Measurements from ENCODE around the gene ZNF532. TPM values are rescaled to one million over a fixed set of nuclear protein-coding genes. Genes with fewer than 3 reads are reported as not detected.

Gene ZNF532
- total RNA-seq, 2 donors from 2014 or later, result 12.9 to 17.7 TPM

DNA sequence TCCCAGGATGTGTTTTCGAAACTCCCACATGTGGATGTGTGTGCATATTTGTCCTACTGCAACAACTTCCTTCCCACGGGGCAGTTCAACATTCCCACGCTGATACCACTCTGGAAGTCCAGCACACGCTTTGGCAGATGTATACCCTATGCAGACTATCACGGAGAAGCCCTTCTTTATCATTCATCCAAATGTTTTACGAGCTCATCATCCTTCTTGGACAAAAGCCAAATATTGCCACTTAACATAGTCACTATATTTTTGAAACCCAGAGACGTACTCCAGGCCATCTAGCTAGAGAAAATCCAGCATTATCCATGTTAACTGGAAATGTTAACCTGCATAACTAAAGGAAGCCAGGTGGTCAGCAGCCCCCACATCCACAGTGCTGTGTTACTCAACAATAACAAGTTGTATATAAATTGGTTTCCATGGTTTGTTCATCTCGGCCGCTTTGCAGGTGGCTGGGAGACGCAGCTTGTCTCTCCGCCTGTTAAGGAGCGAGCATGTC lies 131.5 kb downstream of the ZNF532 start:
- Mint-ChIP-seq H3K27ac (no peak overlapping the region), H3K27me3 (peaks cover 36% of the 10 kb centered on the region), H3K36me3 (ENCODE audit: low read depth) (no peaks in the 10 kb centered on the region), H3K4me3 (no peak overlapping the region), H3K4me1 (no peaks in the 10 kb centered on the region)
- ATAC-seq (no peak), DNase-seq (no peak)
- H3K9me3 ChIP-seq (ENCODE audit: control insufficient read depth, low read length, poor library complexity, severe bottlenecking), result no peaks in the 10 kb centered on the region

GRCh38 chr18:58996696-58997095 lies 132.0 kb downstream of the ZNF532 start:
- Mint-ChIP-seq H3K36me3 (ENCODE audit: low read depth) (no peaks in the 10 kb centered on the region), H3K27me3 (peaks cover 36% of the 10 kb centered on the region), H3K27ac (no peak overlapping the region), H3K4me3 (no peak overlapping the region), H3K4me1 (no peaks in the 10 kb centered on the region)
- ATAC-seq, result no peak
- no peaks in the 10 kb centered on the region for H3K9me3 ChIP-seq (ENCODE audit: control insufficient read depth, low read length, poor library complexity, severe bottlenecking)
- DNase-seq, result no peak

GRCh38 chr18:58997811-58998337 lies 133.2 kb downstream of the ZNF532 start:
- H3K4me1 Mint-ChIP-seq, result no peaks in the 10 kb centered on the region
- ATAC-seq (no peak), DNase-seq (no peak)
- no peak overlapping the region for H3K4me3 Mint-ChIP-seq
- H3K9me3 ChIP-seq (ENCODE audit: control insufficient read depth, low read length, poor library complexity, severe bottlenecking), result no peaks in the 10 kb centered on the region
- H3K27me3 Mint-ChIP-seq, result peaks cover 30% of the 10 kb centered on the region
- H3K36me3 Mint-ChIP-seq (ENCODE audit: low read depth), result no peaks in the 10 kb centered on the region
- H3K27ac Mint-ChIP-seq, result no peak overlapping the region

DNA sequence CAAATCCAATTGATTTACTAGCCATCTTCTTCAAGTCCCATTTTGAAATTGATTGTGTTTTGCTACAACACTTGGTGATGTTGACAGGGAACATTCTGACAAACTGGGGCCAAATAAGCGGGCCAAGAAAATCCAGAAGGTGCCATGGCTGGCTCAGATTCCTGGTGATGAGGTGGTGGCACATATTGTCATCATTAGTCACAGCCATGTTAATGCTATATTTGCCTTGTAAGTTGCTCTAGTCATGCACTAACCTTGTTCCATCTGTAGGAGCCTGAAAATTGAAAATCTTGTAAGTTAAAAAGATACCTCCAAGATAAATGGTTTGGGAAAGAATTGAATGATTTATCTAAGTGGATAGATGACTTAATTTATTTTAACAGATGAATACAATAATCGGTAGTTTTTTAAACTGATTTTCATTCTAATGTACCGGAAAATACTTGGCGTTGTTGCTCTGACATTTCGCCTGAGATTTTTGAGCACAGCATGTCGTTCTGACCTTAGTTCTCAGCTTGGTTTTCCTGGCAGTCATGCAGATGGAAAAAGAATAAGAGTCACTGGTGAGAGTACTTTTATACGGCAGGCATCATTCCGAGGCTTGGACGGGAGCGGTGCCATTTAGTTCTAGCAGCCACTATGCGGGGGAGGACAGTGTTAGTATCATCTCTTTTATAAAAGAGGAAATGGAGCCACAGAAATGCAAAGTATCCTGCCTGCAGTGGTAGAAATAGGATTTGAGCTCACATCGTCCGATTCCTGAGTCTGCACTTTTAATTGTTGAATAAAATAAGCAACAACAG lies 133.9 kb downstream of the ZNF532 start:
- Mint-ChIP-seq H3K27ac (no peak overlapping the region), H3K27me3 (peaks cover 30% of the 10 kb centered on the region), H3K36me3 (ENCODE audit: low read depth) (no peaks in the 10 kb centered on the region), H3K4me3 (no peak overlapping the region), H3K4me1 (no peaks in the 10 kb centered on the region)
- DNase-seq (no peak), ATAC-seq (no peak)
- H3K9me3 ChIP-seq (ENCODE audit: control insufficient read depth, low read length, poor library complexity, severe bottlenecking), result no peaks in the 10 kb centered on the region

GRCh38 chr18:59001166-59001565 lies 136.5 kb downstream of the ZNF532 start:
- H3K4me1 Mint-ChIP-seq, result no peaks in the 10 kb centered on the region
- H3K4me3 Mint-ChIP-seq, result no peak overlapping the region
- DNase-seq (no peak), ATAC-seq (no peak)
- no peak overlapping the region for H3K27ac Mint-ChIP-seq
- H3K9me3 ChIP-seq (ENCODE audit: control insufficient read depth, low read length, poor library complexity, severe bottlenecking), result no peaks in the 10 kb centered on the region
- H3K36me3 Mint-ChIP-seq (ENCODE audit: low read depth), result no peaks in the 10 kb centered on the region
- peaks cover 27% of the 10 kb centered on the region for H3K27me3 Mint-ChIP-seq

GRCh38 chr18:59001721-59002120 lies 137.0 kb downstream of the ZNF532 start:
- H3K4me1 Mint-ChIP-seq, result no peaks in the 10 kb centered on the region
- H3K36me3 Mint-ChIP-seq (ENCODE audit: low read depth), result no peaks in the 10 kb centered on the region
- peaks cover 21% of the 10 kb centered on the region for H3K27me3 Mint-ChIP-seq
- ATAC-seq, result no peak
- no peaks in the 10 kb centered on the region for H3K9me3 ChIP-seq (ENCODE audit: control insufficient read depth, low read length, poor library complexity, severe bottlenecking)
- no peak overlapping the region for H3K4me3 Mint-ChIP-seq
- DNase-seq, result no peak
- no peak overlapping the region for H3K27ac Mint-ChIP-seq

DNA sequence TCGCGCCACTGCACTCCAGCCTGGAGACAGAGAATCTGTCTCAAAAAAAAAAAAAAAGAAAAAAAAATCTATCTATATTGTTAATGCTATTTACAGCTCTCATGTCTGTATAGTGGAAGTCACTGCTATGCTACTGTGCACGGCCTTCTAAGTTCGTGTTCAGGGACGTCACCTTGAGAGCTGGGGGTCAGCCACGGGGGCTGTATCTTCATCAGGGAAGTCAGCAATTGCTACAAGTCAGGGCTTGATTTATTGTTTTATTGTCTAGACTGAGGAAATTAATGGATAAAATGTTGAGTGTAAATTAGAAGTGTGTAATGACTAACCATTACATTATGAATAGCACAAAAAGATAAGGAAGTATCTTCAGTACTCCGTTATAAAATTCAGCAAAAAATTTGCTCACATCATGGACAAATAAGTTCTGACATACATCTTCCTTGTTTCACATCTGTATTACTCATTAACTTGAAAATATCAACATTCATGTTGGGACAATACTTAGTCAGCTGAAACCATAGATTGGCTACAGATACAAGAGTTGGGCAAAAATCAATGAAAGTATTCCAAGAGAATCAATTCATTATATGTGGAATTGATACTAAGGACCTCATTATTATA lies 138.4 kb downstream of the ZNF532 start:
- ATAC-seq, result no peak
- Mint-ChIP-seq H3K27me3 (peaks cover 12% of the 10 kb centered on the region), H3K4me3 (no peak overlapping the region), H3K36me3 (ENCODE audit: low read depth) (no peaks in the 10 kb centered on the region), H3K4me1 (no peaks in the 10 kb centered on the region), H3K27ac (no peak overlapping the region)
- H3K9me3 ChIP-seq (ENCODE audit: control insufficient read depth, low read length, poor library complexity, severe bottlenecking), result no peaks in the 10 kb centered on the region
- no peak for DNase-seq

DNA sequence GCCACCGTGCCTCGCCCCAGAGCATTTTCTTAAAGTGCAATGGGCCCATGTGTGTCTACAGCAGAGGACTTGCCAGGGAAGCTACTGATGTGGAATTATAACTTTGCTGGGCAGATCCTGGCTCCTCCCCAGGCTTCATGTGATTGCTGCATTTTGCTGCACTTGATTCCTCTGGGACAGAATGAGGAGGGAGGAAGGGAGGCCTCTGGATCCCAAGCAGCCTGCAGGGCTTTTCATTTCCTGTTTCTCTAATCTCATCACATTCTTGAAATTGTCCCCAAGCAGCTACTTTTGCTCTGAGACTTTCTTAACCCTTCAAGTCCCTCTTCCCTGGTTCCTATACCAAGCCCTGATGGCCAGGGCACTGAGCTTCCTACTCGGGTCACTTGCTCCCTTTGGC lies 140.6 kb downstream of the ZNF532 start:
- Mint-ChIP-seq H3K27me3 (peaks cover 8% of the 10 kb centered on the region), H3K4me1 (no peaks in the 10 kb centered on the region)

GRCh38 chr18:59006461-59007067 lies 141.9 kb downstream of the ZNF532 start:
- Mint-ChIP-seq H3K27me3 (peaks cover 8% of the 10 kb centered on the region), H3K36me3 (ENCODE audit: low read depth) (no peaks in the 10 kb centered on the region), H3K4me3 (no peak overlapping the region), H3K4me1 (no peaks in the 10 kb centered on the region), H3K27ac (no peak overlapping the region)
- no peaks in the 10 kb centered on the region for H3K9me3 ChIP-seq (ENCODE audit: control insufficient read depth, low read length, poor library complexity, severe bottlenecking)
- ATAC-seq, result no peak
- DNase-seq, result no peak

More for the DNA sequence above, 140.6 kb downstream of the ZNF532 start:
- Mint-ChIP-seq H3K4me3 (no peak overlapping the region), H3K36me3 (ENCODE audit: low read depth) (no peaks in the 10 kb centered on the region), H3K27ac (no peak overlapping the region)
- ATAC-seq, result no peak
- DNase-seq, result no peak
- no peaks in the 10 kb centered on the region for H3K9me3 ChIP-seq (ENCODE audit: control insufficient read depth, low read length, poor library complexity, severe bottlenecking)

DNA sequence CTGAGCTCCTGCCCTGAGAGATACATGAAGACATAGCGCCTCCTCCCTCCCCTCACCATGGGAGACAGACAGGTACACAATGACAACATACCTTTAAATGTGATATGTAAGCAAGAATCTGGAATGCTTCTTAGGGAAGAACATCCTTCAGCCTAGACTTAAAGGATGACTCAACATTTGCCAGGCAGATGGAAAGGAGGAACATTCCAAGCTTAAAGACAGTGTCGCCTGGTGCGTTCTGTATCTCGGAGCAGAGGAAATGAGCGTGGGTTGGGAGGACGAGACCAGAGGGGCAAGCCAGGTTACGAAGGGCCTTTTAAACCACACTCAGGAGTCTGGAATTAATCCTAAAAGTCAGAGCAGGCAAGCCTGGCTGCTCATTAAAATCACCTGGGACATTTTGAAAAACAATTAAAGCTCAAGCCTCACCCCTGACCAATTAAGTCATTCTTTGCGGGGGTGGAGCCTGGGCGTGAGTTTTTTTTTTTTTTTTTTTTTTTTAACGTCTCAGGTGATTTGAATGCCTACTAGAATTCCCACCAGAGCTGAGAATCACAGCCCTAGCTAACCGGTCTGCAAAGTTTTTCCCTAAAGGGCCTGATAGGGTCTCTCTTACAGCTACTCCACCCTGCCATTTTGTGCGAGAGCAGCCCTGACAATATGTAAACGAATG lies 143.8 kb downstream of the ZNF532 start:
- Mint-ChIP-seq H3K36me3 (ENCODE audit: low read depth) (peaks cover under 1% of the 10 kb centered on the region), H3K4me3 (no peak overlapping the region), H3K4me1 (no peaks in the 10 kb centered on the region), H3K27me3 (peaks cover 13% of the 10 kb centered on the region), H3K27ac (no peak overlapping the region)
- ATAC-seq (no peak), DNase-seq (no peak)
- H3K9me3 ChIP-seq (ENCODE audit: control insufficient read depth, low read length, poor library complexity, severe bottlenecking), result no peaks in the 10 kb centered on the region

DNA sequence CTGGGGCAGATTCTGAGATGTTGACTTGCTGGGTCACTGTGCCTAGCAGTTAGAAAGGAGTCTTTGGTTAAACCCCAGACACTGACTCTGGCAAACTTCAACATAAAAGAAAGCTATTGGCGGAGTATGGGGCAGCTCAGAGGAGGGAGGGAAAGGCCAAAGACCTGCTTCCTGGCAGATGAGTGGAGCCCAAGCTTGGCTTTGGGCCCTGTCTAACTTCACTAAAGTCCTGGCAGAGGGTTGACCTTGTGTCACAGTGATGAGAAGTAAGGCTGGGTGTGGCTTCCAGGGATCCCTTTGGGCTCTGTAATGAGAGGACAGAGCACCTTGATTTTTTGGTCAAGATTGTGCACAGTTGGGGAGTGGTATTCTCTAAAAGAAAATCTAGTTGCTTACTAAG lies 145.2 kb downstream of the ZNF532 start:
- no peak for ATAC-seq
- Mint-ChIP-seq H3K36me3 (ENCODE audit: low read depth) (peaks cover 4% of the 10 kb centered on the region), H3K27me3 (peaks cover 17% of the 10 kb centered on the region), H3K4me3 (no peak overlapping the region), H3K27ac (no peak overlapping the region), H3K4me1 (no peaks in the 10 kb centered on the region)
- DNase-seq, result no peak
- H3K9me3 ChIP-seq (ENCODE audit: control insufficient read depth, low read length, poor library complexity, severe bottlenecking), result no peaks in the 10 kb centered on the region

- H3K27me3 Mint-ChIP-seq, result peaks cover 9% of the 10 kb centered on the region
These were observed 146.6 kb downstream of the ZNF532 start for GRCh38 chr18:59011289-59011688.

GRCh38 chr18:59011786-59012185 lies 147.1 kb downstream of the ZNF532 start:
- no peak for ATAC-seq
- H3K27ac Mint-ChIP-seq, result no peak overlapping the region
- no peak for DNase-seq
- H3K4me1 Mint-ChIP-seq, result no peaks in the 10 kb centered on the region
- no peak overlapping the region for H3K4me3 Mint-ChIP-seq
- peaks cover 9% of the 10 kb centered on the region for H3K27me3 Mint-ChIP-seq
- H3K9me3 ChIP-seq (ENCODE audit: control insufficient read depth, low read length, poor library complexity, severe bottlenecking), result no peaks in the 10 kb centered on the region
- peaks cover 4% of the 10 kb centered on the region for H3K36me3 Mint-ChIP-seq (ENCODE audit: low read depth)

More at GRCh38 chr18:59011289-59011688, 146.6 kb downstream of the ZNF532 start:
- DNase-seq (no peak), ATAC-seq (no peak)
- H3K27ac Mint-ChIP-seq, result no peak overlapping the region
- no peaks in the 10 kb centered on the region for H3K4me1 Mint-ChIP-seq
- H3K9me3 ChIP-seq (ENCODE audit: control insufficient read depth, low read length, poor library complexity, severe bottlenecking), result no peaks in the 10 kb centered on the region
- no peak overlapping the region for H3K4me3 Mint-ChIP-seq
- peaks cover 4% of the 10 kb centered on the region for H3K36me3 Mint-ChIP-seq (ENCODE audit: low read depth)
